GM12865 (cell line): Measurements from ENCODE around the gene CDC42BPG.
A peak's percentile ranks its signal among the peaks of the same experiment; 100 is the strongest.

Experiments
- DNase-seq: peaks from one replicate; pipeline ENCODE4 v3.0.0; 2010; ENCODE audit warnings: low read depth
- H3K4me3 ChIP-seq: 2 replicates; pipeline ENCODE4 v1.5.1; 2011; ENCODE audit warnings: mild to moderate bottlenecking, low read depth, low read length, control low read depth
- TF ChIP-seq, protein P1 (sequence below): IDR thresholded peaks from 2 replicates; pipeline ENCODE4 v1.5.1; 2011; ENCODE audit warnings: low read length, control low read depth, low read depth, inconsistent platforms; ENCODE audit not compliant: insufficient read depth; ENCODE audit errors: missing control alignments

CDC42BPG gene

DNA sequence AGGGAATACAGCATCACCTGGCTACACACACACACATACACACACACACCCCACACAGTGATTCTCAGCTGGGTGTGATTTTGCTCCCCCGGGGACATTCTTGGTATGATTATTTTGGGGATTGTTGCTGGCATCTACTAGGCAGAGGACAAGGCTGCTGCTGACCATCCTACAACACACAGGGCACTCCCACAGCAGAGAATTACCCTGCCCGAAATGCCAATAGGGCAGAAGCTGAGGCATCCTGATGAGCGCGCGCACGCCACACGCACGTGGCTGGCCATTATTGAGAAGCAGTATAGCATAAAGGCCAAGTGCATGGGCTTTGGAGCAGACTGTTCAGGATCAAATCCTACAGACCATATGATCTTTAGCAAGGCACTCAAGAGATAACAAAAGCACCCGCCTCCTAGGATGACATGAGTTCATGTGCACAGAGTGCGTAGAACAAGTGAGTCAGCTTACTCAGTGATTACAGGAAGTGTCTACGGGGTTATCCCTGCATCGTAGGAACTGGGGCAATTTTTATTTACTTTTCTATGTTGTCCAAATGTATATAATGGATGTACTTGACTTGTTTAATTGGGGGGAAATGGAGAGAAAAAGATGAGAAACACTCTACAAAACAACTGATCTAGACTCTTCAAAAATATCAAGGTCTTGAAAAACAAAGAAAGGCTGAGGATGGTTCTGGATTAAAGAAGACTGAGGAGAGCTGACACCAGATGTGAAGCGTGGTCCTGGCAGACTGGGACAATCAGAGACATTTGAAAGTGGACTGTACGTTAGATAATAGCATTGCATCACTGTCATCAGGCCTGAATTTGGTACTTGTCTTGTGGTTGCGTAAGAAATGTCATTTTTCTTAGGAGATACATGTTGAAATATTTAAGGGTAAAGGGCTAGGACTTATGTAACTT is 41.2 kb upstream of the CDC42BPG start:
- DNase-seq: no peak
- H3K4me3 ChIP-seq: no peak overlapping the region
- TF ChIP-seq, protein P1, sequence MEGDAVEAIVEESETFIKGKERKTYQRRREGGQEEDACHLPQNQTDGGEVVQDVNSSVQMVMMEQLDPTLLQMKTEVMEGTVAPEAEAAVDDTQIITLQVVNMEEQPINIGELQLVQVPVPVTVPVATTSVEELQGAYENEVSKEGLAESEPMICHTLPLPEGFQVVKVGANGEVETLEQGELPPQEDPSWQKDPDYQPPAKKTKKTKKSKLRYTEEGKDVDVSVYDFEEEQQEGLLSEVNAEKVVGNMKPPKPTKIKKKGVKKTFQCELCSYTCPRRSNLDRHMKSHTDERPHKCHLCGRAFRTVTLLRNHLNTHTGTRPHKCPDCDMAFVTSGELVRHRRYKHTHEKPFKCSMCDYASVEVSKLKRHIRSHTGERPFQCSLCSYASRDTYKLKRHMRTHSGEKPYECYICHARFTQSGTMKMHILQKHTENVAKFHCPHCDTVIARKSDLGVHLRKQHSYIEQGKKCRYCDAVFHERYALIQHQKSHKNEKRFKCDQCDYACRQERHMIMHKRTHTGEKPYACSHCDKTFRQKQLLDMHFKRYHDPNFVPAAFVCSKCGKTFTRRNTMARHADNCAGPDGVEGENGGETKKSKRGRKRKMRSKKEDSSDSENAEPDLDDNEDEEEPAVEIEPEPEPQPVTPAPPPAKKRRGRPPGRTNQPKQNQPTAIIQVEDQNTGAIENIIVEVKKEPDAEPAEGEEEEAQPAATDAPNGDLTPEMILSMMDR: no peak

DNA sequence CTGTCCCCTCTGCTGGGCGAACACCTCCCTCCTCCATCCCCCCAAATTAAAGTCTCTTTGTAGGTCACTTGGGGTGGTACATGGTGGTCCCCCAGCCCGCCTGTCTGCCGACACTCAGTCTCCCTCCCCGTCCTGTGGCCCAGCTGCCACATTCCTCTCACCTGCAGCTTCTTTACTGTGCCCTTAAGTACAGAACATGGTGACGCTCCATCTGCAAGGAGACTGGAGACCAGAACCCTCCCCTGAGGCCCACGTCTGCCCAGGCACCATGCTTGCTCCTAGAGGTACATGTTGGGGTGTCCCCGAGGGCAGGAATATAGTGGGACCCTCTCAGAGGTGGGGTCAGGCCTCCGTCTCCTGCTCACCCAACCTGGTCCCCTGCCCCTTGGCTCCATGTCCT is 39.6 kb upstream of the CDC42BPG start:
- no peak for DNase-seq
- TF ChIP-seq, protein P1: no peak
- no peak overlapping the region for H3K4me3 ChIP-seq

DNA sequence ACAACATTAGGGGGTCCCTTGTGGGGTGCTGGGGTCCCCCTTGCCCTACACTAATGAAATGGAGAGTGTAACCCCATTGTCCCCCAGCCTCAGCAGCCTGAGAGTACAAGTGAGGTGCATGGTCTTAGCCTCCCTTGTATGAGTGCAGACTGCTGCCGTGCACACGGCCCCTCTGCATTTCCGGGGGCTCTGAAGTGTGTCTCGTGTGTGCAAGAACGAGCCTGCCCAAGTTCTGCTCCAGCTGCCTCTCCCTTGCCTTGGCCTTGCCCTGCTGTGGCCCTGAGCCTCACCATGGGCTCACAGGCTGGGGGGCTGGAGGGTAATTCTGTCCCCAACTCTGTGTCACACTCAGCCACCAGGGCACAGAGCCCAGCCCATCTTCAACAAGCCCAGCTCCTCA is 39.1 kb upstream of the CDC42BPG start:
- no peak for DNase-seq
- H3K4me3 ChIP-seq: no peak overlapping the region
- TF ChIP-seq, protein P1: no peak

DNA sequence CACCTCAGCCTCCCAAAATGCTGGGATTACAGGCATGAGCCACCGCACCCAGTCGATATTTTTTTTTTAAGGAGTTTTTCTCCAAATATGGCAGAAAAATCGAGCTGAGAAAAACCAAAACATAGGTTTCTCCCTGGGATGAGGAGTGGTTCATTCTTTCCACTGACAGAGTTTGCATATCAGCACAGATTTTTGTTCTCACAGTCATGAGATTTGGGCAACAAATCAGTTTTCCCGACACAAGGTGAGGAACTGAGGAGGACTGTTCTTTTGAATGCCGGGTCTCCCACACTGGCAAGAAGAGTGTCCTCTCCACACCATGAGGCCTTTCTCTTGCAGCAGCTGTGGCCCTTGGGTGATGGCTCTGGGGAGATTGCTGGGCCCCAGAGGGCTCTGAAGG is 37.8 kb upstream of the CDC42BPG start:
- DNase-seq: no peak
- H3K4me3 ChIP-seq: no peak overlapping the region
- TF ChIP-seq, protein P1: no peak

DNA sequence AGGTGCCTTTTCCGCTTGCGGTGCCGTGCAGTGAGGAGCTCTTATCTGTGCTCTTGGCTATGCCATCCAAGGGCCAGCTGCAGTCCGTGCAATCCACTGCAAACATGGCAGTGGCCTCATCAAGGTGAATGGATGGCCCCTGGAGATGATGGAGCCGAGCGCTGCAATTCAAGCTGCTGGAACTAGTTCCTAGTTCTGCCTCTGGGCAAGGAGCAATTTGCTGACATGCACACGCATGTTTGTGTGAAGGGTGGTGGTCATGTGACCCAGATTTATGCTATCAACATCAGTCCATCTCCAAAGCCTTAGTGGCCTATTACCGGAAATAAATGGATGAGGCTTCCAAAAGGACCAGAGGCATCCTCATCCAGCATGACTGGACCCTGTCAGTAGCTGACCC is 37.0 kb upstream of the CDC42BPG start:
- H3K4me3 ChIP-seq: no peak overlapping the region
- DNase-seq: no peak
- TF ChIP-seq, protein P1: no peak

DNA sequence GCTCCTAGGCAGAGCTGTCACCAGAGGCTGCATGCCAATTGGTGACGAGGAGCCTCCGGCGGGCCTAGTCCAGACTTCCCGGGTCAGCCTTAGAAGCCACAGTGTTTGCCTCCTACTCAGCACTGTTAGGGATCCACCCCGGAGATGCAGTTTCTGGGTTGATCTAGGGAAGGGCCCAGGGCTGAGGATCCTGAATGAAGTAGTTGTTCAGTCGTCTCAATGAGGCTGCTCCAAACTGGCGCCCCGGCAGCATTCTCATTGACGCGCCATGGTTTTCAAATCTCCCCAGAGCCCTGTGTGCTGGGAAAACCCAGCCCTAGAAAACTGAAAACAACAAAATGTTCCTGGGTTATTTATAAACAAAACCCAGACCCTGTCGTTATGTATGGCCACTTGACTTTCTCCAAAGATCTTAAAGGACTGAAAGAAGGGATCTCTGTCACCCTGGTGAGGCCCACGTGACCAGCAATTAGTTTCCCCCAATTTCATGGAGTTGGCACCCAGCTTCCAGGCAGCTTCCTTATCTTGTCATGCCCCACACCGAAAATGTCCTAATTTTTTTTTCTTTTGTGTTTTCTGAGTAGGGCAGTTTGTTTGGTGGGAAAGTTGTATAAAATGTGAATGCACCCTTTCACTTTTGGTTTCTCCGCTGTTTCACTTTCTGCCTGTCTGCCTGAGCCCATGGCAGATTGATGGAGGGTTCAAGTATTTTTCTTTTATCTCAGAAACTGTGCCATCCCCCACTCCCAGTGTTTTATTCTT is 36.0 kb upstream of the CDC42BPG start:
- TF ChIP-seq, protein P1: no peak
- H3K4me3 ChIP-seq: peak overlapping the region; percentile 88
- DNase-seq: peak; percentile 64
